ENCODE results near the gene SNPH.
"Not testable (repeated sequence)": the region's sequence is repeated elsewhere in the genome, so short reads cannot be mapped to it uniquely, and the experiment has no call there.

The SNPH gene, protein sequence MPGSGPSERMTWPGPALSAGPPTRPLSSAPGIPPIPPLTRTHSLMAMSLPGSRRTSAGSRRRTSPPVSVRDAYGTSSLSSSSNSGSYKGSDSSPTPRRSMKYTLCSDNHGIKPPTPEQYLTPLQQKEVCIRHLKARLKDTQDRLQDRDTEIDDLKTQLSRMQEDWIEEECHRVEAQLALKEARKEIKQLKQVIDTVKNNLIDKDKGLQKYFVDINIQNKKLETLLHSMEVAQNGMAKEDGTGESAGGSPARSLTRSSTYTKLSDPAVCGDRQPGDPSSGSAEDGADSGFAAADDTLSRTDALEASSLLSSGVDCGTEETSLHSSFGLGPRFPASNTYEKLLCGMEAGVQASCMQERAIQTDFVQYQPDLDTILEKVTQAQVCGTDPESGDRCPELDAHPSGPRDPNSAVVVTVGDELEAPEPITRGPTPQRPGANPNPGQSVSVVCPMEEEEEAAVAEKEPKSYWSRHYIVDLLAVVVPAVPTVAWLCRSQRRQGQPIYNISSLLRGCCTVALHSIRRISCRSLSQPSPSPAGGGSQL

DNA sequence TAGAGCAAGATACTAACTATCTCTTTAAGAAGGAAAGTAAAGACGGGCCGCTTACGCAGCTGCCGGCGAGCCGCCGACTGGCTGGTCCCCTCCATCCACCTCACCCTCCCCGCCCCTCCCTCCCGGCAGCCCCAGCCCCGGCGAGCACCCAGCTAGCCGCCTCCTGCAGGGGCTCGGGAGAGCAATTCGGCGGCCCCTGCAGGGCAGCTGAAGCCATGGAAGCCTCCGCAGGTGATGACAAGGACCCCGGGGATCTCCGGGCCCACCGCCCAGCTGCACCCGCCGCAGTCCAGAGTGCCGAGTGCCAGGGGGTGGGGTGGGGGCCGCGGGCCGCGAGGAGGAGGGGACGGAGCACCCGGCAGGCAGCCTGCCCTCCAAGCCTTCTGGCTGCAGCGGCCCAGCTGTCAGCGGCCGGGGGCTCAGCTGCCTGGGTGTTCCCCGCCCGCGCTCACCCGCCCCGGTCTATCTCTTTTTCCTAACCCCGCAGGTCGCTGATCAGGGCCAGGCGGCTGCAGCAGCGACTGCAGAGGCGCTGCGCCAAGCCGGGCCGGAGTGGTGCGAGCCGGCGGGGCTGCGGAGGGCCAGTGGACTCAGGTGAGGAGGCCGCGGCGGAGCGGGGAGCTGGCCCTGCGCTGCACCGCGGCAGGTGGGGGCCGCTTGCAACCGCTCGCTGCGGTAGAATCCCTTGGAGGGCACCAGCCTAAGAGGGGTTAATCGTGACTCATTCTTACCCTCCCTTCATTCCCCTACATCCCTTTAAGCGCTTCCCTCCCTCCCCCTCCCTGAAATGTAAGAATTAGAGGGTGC lies at the start of gene SNPH:
TSS of gene SNPH (plus strand) at position 128 of the 807 bp plus-strand sequence. CDS start 29,946 bp downstream, outside the sequence.
- peak; percentile 70 to 78 for DNase-seq

DNA sequence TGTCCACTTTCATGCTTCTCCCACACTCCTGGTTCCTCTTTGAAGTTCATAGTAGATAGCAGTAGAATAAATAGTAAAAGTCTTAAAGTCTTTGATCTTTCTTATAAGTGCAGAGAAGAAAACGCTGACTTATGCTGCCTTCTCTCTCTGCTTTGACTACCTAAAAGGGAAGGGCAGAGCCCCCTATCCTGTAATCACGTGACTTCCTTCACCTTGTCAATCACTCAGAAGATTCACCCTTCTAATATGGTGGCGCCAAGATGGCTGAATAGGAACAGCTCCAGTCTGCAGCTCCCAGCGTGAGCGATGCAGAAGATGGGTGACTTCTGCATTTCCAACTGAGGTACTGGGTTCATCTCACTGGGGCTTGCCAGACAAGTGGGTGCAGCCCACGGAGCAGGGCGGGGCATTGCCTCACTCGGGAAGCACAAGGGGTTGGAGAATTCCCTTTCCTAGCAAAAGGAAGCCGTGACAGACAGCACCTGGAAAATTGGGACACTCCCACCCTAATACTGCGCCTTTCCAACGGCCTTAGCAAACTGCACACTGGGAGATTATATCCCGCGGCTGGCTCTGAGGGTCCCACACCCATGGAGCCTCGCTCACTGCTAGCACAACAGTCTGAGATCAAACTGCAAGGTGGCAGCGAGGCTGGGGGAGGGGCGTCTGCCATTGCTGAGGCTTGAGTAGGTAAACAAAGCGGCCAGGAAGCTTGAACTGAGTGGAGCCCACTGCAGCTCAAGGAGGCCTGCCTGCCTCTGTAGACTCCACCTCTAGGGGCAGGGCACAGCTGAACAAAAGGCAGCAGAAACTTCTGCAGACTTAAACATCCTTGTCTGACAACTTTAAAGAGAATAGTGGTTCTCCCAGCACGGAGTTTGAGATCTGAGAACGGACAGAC lies 49.3 kb upstream of the SNPH start:
- DNase-seq: not testable (repeated sequence)

DNA sequence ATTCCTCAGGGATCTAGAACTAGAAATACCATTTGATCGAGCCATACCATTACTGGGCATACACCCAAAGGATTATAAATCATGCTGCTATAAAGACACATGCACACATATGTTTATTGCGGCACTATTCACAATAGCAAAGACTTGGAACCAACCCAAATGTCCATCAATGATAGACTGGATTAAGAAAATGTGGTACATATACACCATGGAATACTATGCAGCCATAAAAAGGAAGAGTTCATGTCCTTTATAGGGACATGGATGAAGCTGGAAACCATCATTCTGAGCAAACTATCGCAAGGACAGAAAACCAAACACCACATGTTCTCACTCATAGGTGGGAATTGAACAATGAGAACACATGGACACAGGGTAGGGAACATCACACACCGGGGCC lies 43.3 kb upstream of the SNPH start:
- DNase-seq: not testable (repeated sequence)

DNA sequence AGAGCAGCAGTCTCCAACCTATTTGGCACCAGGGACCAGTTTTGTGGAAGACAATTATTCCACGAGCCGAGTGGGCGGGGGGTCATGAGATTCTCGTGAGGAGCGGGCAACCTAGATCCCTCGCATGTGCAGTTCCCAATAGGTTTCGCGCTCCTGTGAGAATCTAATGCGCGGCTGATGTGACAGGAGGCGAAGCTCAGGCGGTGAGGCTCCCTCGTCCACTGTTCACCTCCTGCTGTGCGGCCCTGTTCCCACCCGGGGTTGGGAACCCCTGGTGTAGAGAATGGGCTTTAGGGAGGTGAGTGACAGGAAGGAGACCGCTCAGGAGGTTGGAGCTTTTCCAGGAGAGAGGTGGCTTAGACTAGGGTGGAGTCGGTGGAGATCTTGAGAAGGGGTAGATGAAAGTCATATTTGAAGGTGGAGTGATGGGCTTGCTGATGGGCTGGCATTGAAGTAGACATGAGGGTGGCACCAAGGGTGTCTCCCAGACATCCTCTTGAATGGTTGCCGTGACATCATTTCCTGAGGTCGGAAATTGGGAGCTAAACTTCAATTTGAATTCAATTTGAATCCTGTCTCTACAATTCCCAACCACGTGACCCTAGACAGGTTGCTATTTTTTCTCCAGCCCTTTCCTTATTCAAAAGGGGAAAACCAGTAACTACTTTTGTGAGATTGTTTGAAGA lies 41.7 kb upstream of the SNPH start:
- no peak for DNase-seq

DNA sequence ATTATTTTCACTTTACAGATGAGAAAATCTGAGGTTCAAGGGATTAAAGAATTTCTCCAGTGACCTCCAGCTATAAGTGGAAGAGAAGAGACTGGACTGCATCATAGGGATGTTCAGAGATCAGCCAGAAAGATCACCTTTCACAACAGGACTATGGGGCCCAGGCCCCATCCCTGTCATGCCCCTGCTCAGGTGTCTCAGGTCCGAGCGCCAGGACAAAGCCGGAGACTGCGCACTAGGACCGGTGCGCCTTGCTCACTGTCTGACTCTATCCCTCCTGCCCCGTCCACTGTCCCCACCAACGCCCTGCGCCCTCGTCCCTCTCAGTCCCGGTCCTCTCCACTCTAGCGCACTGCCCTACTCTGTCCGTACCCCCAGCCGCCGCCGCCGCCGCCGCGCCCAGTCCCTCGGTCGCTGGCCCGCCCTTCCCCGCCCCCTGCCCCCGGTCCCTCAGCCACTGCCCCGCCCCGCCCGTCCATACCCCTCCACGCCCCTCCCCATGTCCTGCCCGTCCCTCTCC lies 40.8 kb upstream of the SNPH start:
- DNase-seq: no peak

DNA sequence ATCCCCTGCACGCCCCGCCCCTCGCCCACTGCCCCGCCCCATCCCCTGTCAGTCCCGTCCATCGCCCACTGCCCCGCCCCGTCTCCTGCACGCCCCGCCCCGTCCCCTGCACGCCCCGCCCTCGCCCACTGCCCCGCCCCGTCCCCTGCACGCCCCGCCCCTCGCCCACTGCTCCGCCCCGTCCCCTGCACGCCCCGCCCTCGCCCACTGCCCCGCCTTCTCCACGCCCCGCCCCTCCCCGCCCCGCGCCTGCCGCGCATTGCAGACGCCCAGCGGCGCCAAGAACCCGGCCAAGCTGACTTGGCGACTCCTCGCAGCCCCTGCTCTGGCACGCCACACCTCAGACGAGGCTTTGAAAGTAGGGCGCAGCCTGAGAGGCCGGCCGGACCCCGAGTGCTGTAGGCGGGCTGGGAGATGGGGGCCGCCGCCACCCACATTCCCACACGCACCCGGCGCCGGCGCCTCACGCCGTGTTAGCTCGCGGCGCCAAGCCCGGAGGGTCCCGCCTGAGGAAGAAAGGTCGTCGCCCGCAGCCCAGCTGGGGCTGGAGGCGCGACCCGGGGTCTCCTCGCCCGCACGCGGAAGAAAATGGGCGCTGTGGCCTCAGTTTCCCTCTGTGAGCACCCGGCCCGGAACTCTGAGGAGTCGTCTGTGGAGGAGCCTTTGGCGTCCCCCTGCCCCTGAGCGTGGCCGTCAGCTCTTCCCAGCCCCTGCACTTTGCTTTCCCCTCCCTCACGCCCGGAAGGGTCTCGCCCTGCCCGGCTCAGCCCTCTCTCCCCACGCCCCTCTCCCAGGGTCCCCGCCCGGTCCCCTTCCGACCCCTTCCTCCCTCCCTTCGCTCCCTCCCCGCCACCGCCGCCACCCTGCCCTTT lies 40.1 kb upstream of the SNPH start, which contains the start of gene RAD21L1:
TSS of gene RAD21L1 (plus strand) at position 262 of the 872 bp plus-strand sequence. CDS start 2,410 bp downstream, outside the sequence.
- DNase-seq: peak; percentile 77 to 80

DNA sequence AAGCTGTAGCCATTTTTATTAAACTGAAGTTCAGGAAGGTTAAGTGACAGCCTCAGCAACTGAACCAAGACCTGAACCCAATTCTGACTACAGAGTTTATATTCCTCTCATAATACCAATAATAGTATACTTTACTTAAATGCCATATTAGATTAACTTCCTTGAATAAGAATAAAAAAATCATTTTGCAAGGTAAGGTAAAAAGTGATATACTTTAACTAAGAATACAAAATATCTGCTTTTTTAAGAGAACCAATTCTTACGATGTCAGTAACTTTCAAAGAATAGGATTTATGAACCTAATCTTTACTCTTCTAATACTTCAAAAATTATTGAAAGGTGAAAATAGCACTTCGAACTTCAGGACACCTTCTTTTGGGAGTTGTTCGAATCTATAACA lies 36.6 kb upstream of the SNPH start:
- no peak for DNase-seq

DNA sequence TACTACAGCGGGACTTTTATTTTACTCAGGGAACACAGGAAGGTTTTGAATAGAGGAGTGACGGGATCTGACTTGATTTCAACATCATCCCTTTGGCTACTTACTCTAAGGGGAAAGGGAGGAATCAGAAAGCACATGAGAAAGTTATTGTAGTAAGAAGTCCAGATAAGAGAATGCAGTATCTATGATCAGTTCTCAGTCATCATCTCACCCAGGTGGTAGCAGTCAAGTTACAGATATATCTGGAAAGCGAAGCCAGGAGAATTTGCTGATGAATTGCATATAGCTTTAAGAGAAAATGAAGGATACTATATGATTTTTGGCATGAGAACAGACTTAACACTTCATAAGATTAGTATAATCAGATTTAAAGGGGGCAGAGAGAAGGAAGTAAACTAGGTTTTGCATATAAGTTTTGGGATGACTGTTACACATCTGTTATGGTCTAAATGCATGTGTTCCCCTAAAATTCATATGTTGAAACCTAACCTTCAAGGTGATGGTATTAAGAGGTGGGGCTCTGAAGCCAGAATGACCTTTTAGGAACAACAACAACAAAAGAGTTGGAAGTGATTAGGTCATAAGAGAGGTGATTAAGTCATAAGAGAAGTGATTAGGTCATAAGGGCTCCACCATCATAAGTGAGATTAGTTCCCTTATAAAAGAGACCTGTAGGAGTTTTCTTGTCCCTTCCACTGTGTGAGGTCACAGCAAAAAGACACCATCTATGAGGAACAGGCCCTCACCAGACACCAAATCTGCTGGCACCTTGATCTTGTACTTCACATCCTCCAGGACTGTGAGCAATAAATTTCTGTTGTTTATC lies 33.6 kb upstream of the SNPH start:
- DNase-seq: no peak

DNA sequence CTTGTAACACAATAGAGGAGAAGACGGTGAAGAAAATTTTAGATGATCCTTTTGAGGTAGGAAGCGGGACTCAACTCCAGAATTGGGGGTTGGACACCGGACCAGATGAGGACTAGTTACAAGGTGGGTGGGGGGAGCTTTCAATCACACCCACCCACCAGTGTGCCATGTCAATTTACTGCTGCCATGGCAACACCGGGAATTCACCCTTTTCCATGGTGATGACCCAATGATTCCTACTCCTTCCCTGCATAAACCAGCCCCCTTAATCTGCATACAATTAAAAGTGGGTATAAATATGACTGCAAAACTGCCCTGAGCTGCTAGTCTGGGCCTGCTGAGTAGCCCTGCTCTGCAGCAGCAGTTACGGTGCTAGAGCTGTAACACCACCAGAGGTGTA lies 25.5 kb upstream of the SNPH start:
- DNase-seq: no peak

DNA sequence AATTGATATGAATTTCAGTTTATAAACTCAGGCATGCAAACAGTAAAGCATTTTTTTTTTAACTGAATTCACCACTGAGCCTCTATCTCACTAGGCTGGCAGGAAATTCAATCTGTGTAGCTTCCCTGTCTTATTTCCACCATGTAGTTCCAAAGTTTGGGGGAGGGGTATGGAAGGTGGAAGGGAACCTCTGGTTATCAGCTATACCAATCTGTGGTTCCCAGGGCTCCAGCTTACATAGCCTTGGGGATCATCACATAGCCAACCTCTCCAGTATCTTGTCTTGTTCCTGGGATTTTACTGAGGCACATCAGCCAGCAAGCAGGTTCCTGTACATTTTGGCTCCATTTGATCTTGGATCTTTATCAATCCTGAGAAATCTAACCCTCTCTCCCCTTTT lies 24.6 kb upstream of the SNPH start:
- DNase-seq: no peak

DNA sequence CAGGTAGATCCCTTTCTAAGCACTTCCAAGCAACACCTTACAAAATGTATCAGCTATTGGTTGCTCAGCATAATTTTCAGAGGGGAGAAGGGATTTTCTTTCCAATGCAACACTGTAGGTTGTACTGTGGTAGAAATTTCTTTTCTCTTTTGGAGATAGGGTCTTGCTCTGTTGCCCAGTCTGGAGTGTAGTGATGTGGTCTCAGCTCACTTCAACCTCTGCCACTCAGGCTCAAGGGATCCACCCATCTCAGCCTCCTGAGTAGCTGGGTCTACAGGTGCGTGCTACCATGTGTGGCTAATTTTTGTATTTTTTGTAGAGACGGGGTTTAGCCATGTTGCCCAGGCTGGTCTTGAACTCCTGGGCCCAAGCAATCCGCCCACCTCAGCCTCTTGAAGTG lies 24.0 kb upstream of the SNPH start:
- DNase-seq: no peak

DNA sequence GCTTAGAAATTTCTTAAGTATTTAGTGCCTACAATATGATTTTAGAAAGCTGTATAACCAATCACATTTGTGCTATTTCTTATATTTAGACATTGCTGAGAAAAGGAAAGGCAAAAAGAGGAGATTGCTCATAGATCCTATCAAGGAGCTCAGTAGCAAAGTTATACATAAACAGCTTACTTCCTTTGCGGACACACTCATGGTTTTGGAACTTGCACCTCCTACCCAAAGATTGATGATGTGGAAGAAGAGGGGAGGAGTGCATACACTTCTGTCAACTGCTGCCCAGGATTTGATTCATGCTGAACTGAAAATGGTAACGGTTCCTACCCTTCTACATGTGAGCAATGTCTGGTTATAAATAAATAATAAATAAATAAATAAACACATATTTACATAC lies 23.6 kb upstream of the SNPH start:
- no peak for DNase-seq

DNA sequence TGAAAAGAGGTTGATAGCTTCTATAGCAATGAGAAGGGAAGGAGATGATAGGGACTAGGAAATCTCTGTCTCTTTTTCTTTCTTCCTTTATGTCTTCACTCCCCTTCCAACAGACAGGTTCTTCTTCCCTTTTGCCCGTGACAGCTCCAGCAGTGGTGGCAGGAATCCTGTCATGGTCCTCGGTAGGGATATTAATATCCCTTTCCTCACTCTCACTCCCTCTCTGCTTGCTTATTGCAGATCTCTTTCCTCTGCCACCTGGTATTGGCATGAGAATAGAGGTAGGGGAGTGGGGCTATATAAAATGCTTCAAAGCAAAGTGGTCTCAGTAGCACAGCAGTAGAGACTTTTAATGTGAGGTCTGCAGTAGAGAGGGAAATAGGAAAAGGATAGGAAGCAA lies 20.5 kb upstream of the SNPH start:
- DNase-seq: no peak

DNA sequence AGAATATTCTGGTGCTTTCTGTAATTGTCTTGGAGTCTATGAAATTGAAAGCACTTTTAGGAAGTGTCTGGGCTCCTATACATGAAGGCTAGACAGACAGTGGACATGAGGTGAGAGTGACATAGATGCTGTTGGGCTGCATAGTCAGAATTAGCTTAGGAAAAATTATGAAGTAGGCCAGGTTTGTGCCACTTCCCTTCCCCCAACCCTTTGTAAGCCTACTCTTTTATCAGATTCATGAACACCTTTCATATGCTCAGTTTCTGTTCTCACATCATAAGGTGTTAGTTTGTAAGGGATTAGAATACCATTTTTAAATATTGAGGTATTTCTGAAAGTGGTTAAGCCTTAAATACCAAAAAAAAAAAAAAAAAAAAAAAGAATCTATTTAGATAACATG lies 18.4 kb upstream of the SNPH start:
- DNase-seq: no peak

DNA sequence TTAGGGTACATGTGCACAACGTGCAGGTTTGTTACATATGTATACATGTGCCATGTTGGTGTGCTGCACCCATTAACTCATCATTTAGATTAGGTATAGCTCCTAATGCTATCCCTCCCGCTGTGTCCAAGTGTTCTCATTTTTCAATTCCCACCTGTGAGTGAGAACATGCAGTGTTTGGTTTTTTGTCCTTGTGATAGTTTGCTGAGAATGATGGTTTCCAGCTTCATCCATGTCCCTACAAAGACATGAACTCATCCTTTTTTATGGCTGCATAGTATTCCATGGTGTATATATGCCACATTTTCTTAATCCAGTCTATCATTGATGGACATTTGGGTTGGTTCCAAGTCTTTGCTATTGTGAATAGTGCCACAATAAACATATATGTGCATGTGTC lies 15.8 kb upstream of the SNPH start:
- not testable (repeated sequence) for DNase-seq

DNA sequence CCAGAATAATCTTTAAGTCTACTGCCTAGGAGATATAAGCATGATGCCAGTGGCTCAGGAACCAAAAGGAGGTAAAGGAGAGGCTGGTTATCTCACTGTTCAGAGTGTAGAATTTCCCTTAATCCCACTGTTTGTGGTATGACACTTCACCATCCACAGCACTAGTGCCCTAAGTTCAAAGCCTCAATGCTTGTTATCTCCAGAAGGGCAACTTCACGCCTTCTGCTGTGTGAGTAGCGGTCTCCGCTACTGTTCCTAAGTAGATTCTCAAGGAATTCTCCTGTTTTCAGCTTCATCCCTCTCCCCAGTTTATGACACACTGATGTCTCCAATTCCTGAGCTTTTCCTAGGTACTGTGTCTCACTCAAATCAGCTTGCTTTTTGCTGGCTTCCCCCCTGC lies 13.7 kb upstream of the SNPH start:
- no peak for DNase-seq

DNA sequence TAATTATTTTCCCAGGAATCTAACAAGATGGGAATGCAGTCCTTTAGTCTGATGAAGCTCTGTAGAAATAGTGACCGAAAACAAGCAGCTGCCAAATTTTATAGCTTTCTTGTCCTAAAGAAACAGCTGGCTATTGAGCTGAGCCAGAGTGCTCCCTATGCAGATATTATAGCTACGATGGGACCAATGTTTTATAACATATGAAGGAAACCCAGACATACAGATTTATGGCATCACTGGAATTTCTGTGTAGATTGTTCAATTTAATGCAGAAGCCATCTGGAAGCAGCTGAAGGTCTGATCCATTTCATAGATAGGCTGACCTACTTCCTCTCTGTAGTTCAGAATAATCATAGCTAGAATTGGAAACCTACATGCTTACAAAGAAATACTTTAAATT lies 11.8 kb upstream of the SNPH start:
- DNase-seq: no peak

DNA sequence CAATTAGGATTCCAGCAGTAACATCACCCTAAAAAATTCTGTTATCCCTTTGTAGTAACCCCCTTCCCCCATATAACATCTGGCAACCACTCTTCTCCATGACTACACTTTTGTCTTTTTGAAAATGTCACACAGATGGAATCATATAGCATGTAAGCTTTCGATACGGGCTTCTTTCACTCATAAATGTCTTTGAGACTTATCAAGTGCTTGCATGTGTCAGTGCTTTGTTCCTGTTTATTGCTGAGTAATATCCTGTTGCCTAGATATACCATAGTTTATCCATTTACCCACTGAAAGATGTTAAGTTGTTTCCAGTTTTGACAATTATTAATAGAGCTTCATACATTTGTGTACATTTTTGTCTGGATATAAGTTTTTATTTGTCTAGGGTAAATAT lies 10.4 kb upstream of the SNPH start:
- DNase-seq: no peak

DNA sequence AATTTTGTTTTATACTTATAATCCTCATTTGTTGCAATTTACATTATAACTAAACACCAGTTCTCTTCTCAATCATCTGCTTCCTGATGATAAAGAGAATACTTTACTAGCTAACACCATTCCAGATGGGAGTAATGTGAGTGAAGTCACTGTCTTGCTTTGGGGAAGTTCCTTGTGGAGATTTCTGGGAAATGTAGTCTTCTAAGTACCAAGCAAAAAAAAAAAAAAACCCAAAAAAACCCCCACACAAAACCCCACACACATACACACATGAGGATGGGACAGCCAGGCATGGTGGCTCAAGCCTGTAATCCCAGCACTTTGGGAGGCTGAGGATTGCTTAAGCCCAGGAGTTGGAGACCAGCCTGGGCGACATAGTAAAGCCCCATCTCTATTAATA lies 2.2 kb upstream of the SNPH start:
- DNase-seq: no peak

DNA sequence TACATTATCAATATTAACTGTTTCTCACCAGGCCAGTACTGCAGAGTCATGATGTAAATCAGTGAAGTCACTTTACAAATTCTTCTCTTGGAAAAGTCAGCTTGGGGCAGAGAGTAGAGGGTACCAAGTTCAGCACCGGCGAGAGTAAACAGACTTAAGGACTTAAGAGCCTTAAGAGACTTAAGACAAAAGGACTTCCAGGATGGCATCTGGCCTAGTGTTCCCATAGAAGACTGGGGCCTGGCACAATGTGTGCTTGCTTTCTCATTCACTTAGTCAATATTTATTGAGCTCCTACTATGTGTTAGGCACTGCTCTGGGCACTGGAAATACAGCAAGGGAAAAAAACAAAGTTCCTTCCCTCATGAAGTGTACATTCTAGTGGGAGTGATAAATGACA lies 1.4 kb upstream of the SNPH start:
- DNase-seq: no peak
